DOHH2 (cell line): ENCODE data around the gene SLC47A1.

ENCODE experiments used
- EZH2phosphoT487 ChIP-seq: fragments of 200-600 bp; sonication (generic); IDR thresholded peaks from 2 replicates; pipeline ENCODE4 v1.6.1; 2017; ENCODE audit warnings: borderline replicate concordance, mild to moderate bottlenecking, antibody characterized with exemption, low read length, moderate library complexity, mixed read lengths
- TF ChIP-seq, protein P1 (sequence below): fragments of 200-600 bp; sonication (generic); IDR thresholded peaks from one replicate; pipeline ENCODE4 v1.5.1; 2014; ENCODE audit warnings: antibody characterized with exemption, mild to moderate bottlenecking, low read depth, low read length; ENCODE audit not compliant: poor library complexity, severe bottlenecking

DNA sequence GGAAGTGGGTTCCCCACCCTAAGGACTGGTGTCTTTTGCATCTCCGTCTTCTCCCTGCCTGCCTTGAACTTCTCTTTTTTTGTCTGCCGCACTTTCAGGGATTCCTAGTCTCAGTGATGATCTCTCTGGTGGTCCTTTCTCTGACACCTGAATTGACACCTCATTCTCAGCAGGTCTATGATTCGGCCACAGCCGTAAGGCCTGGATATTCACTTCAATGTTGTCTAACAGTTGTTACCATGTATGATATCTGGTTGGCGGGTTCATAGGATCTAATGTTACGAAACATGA lies 25.1 kb upstream of the SLC47A1 start:
- TF ChIP-seq, protein P1, sequence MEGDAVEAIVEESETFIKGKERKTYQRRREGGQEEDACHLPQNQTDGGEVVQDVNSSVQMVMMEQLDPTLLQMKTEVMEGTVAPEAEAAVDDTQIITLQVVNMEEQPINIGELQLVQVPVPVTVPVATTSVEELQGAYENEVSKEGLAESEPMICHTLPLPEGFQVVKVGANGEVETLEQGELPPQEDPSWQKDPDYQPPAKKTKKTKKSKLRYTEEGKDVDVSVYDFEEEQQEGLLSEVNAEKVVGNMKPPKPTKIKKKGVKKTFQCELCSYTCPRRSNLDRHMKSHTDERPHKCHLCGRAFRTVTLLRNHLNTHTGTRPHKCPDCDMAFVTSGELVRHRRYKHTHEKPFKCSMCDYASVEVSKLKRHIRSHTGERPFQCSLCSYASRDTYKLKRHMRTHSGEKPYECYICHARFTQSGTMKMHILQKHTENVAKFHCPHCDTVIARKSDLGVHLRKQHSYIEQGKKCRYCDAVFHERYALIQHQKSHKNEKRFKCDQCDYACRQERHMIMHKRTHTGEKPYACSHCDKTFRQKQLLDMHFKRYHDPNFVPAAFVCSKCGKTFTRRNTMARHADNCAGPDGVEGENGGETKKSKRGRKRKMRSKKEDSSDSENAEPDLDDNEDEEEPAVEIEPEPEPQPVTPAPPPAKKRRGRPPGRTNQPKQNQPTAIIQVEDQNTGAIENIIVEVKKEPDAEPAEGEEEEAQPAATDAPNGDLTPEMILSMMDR: no peak
- no peak for TF ChIP-seq EZH2phosphoT487
